Thymus (tissue), 11 donors: ENCODE data around the gene ELFN2. TPM values are rescaled to one million over a fixed set of nuclear protein-coding genes. Genes with fewer than 3 reads are reported as not detected.

Experiments used
- DNase-seq, 9 donors: peaks; one replicate each; pipeline ENCODE4 v3.0.0-alpha.2; 2013; ENCODE audit warnings: low spot score in 9 of 9, low read depth in 6 of 9, missing footprints in 1 of 9
- H3K27ac ChIP-seq, 2 donors: one replicate each; pipeline ENCODE4 v1.5.1; 2013; ENCODE audit warnings: control low read depth in 1 of 2, low read depth in 1 of 2, low read length in 1 of 2, mild to moderate bottlenecking in 1 of 2, moderate library complexity in 1 of 2
- H3K27me3 ChIP-seq, 2 donors: one replicate each; pipeline ENCODE4 v1.5.1; 2013; ENCODE audit warnings: low read length in 1 of 2; ENCODE audit not compliant: control insufficient read depth in 2 of 2, insufficient read depth in 1 of 2
- H3K36me3 ChIP-seq, 2 donors: one replicate each; pipeline ENCODE4 v1.5.1; 2013; ENCODE audit warnings: low read length in 1 of 2, mild to moderate bottlenecking in 1 of 2, moderate library complexity in 1 of 2; ENCODE audit not compliant: control insufficient read depth in 2 of 2, insufficient read depth in 2 of 2
- H3K4me1 ChIP-seq, 2 donors: one replicate each; pipeline ENCODE4 v1.5.1; 2013; ENCODE audit warnings: low read length in 2 of 2; ENCODE audit not compliant: control insufficient read depth in 2 of 2, insufficient read depth in 2 of 2
- H3K4me3 ChIP-seq, 2 donors: one replicate each; pipeline ENCODE4 v1.5.1; 2013; ENCODE audit warnings: low read length in 2 of 2, control low read depth in 1 of 2, mild to moderate bottlenecking in 1 of 2
- H3K9me3 ChIP-seq, 2 donors: one replicate each; pipeline ENCODE4 v1.5.1; 2013; ENCODE audit warnings: low read length in 1 of 2, mild to moderate bottlenecking in 1 of 2; ENCODE audit not compliant: control insufficient read depth in 2 of 2, insufficient read depth in 1 of 2
- WGBS: extraction: QIAGEN DNeasy Blood & Tissue Kit; methylation state at CpG from one replicate; pipeline ENCODE4 v1.1.7; 2013; 5-methylcytosine and 5-hydroxymethylcytosine counted together
- polyA plus RNA-seq: library from polyadenylated mRNA; stranded (reverse); fragments of 200-250 nt; gene quantifications from one replicate; pipeline ENCODE4 v1.2.3, GENCODE V29; 2013
- total RNA-seq: library from RNA; stranded (reverse); fragments of 120-200 nt; gene quantifications from one replicate; pipeline ENCODE4 v1.2.4, GENCODE V29; 2013
- donor health status: healthy.

ELFN2 gene
- total and polyA plus RNA-seq, 2 donors: 0.28 to 1.5 TPM

GRCh38 chr22:37410174-37411055 lies 16.9 kb downstream of the ELFN2 start:
- Histone ChIP-seq H3K4me1 (peaks cover 8 to 24% of the 10 kb centered on the region in 2 donors), H3K9me3 (no peaks in the 10 kb centered on the region), H3K27ac (no peak overlapping the region), H3K36me3 (no peaks in the 10 kb centered on the region), H3K4me3 (no peak overlapping the region), H3K27me3 (peaks cover 0 to 23% of the 10 kb centered on the region in 2 donors)
- no peak for DNase-seq
- WGBS: 80% methylated on average over 32 of the region's 32 CpGs

GRCh38 chr22:37409459-37410050 lies 17.7 kb downstream of the ELFN2 start:
- no peak for DNase-seq
- 95% methylated on average over 13 of the region's 13 CpGs for WGBS

GRCh38 chr22:37409031-37409430 lies 18.2 kb downstream of the ELFN2 start:
- H3K27me3 ChIP-seq: peaks cover 0 to 18% of the 10 kb centered on the region in 2 donors
- peaks cover 8 to 24% of the 10 kb centered on the region in 2 donors for H3K4me1 ChIP-seq
- H3K9me3 ChIP-seq: no peaks in the 10 kb centered on the region
- H3K4me3 ChIP-seq: no peak overlapping the region
- H3K27ac ChIP-seq: no peak overlapping the region
- no peaks in the 10 kb centered on the region for H3K36me3 ChIP-seq
- WGBS: 95% methylated on average over 8 of the region's 8 CpGs
- no peak for DNase-seq

More at GRCh38 chr22:37409459-37410050, 17.7 kb downstream of the ELFN2 start:
- H3K27ac ChIP-seq: no peak overlapping the region
- no peaks in the 10 kb centered on the region for H3K36me3 ChIP-seq
- H3K27me3 ChIP-seq: peaks cover 0 to 18% of the 10 kb centered on the region in 2 donors
- no peaks in the 10 kb centered on the region for H3K9me3 ChIP-seq
- H3K4me1 ChIP-seq: peaks cover 8 to 24% of the 10 kb centered on the region in 2 donors
- H3K4me3 ChIP-seq: no peak overlapping the region

GRCh38 chr22:37407856-37408255 lies 19.4 kb downstream of the ELFN2 start:
- Histone ChIP-seq H3K27ac (no peak overlapping the region), H3K4me3 (no peak overlapping the region), H3K36me3 (no peaks in the 10 kb centered on the region), H3K9me3 (no peaks in the 10 kb centered on the region), H3K27me3 (peaks cover 0 to 20% of the 10 kb centered on the region in 2 donors), H3K4me1 (peaks cover 8 to 20% of the 10 kb centered on the region in 2 donors)
- 87% methylated on average over 8 of the region's 8 CpGs for WGBS
- DNase-seq: no peak

- Histone ChIP-seq H3K36me3 (no peaks in the 10 kb centered on the region), H3K27ac (no peak overlapping the region), H3K27me3 (peaks cover 0 to 23% of the 10 kb centered on the region in 2 donors), H3K9me3 (no peaks in the 10 kb centered on the region), H3K4me1 (peaks cover 5 to 14% of the 10 kb centered on the region in 2 donors), H3K4me3 (no peak overlapping the region)
- 95% methylated on average over 17 of the region's 17 CpGs for WGBS
- no peak for DNase-seq
These were observed 20.6 kb downstream of the ELFN2 start for GRCh38 chr22:37406441-37407235.

GRCh38 chr22:37404091-37404490 lies 23.2 kb downstream of the ELFN2 start:
- no peak for DNase-seq
- WGBS: 95% methylated on average over 11 of the region's 11 CpGs
- Histone ChIP-seq H3K27ac (no peak overlapping the region), H3K36me3 (no peaks in the 10 kb centered on the region), H3K9me3 (no peaks in the 10 kb centered on the region), H3K4me1 (no peaks in the 10 kb centered on the region), H3K4me3 (no peak overlapping the region), H3K27me3 (peaks cover 0 to 8% of the 10 kb centered on the region in 2 donors)

DNA sequence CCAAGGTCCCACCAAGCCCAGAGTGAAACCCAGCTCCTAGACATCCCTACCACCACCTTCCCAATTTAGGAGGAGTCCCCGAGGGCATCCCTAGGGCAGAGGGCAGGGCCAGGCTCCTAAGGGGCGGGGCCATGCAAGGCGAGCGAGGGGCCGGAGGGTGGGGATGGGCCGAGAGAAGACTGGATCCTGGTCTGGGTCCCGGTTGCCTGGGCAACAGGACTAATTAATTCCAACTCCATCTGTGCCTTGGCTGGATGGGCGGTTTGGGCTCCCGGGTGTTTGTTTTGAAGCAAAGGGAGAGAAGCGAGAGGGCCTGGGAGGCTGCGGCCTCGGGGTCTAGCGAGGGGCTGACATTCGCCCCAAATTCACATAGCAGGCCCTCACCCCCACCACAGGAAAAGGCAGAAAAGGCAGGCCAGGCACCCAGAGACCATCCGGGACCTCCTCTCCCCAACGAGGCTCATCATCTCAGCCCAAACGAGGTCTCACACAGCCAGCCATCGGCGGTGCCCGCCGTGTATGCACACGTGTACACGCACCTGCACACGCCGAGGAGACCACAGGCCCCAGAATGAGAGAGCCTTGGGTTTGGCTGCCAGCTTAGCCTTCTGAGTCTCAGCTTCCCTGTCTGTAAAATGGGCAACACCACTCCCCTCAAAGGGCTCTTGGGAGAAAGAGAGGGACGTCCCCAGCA lies 23.9 kb downstream of the ELFN2 start:
- H3K4me3 ChIP-seq: no peak overlapping the region
- H3K4me1 ChIP-seq: no peaks in the 10 kb centered on the region
- 79% methylated on average over 26 of the region's 26 CpGs for WGBS
- peaks cover 0 to 8% of the 10 kb centered on the region in 2 donors for H3K27me3 ChIP-seq
- DNase-seq: no peak
- no peaks in the 10 kb centered on the region for H3K9me3 ChIP-seq
- H3K36me3 ChIP-seq: no peaks in the 10 kb centered on the region
- H3K27ac ChIP-seq: no peak overlapping the region

GRCh38 chr22:37402184-37402506 lies 25.1 kb downstream of the ELFN2 start:
- peaks cover 0 to 8% of the 10 kb centered on the region in 2 donors for H3K27me3 ChIP-seq
- WGBS: 93% methylated on average over 10 of the region's 10 CpGs
- H3K27ac ChIP-seq: no peak overlapping the region
- H3K36me3 ChIP-seq: no peaks in the 10 kb centered on the region
- DNase-seq: no peak
- no peaks in the 10 kb centered on the region for H3K4me1 ChIP-seq
- no peak overlapping the region for H3K4me3 ChIP-seq
- H3K9me3 ChIP-seq: no peaks in the 10 kb centered on the region
